Stimulated activated CD4-positive, alpha-beta T cell treated with anti-CD3 and anti-CD28 coated beads, Interleukin-1b, Interleukin-23, amount 100 ng/mL, for 1 hour (primary cell): ENCODE results near the gene OXCT2.

ENCODE experiments used
- DNase-seq, 2 donors: peaks; one replicate each; pipeline ENCODE4 v3.0.0-alpha.2; 2020; ENCODE audit warnings: low read depth in 2 of 2

Gene OXCT2

GRCh38 chr1:39762550-39763540 lies 8.3 kb downstream of the OXCT2 start:
- no peak for DNase-seq

DNA sequence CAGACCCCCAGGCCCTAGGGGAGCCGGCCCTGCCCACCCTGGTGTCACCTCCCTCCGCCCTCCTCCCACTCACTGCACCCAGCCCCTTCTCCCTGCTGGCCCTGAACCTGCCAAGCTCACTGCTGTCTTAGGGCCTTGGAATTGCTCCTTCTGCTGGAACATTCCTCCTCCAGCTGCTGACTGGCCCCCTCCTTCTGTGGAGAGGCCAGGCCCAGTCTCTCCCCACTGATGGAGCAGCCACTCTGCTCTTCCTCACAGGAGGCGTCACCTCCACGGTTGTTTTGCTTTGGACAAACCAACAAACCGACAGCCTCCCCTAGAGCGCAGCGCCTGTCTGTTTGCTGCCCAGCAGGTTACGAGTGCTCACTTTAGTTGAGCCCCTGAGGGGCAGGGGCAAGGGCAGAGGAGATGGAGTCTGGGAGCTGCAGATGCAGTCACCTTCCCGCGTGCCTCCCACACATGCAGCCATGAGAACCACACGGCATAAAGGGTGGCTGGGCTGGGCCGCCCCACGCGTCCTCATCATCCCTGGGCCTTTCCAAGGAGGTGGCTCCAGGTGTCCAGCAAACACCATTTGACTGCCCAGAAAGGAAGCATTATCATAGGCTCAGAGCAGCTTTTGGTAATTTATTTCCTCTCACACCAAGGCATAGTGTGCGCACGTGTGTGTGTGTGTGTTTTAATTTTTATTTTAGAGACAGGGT lies 9.4 kb downstream of the OXCT2 start:
- no peak for DNase-seq

DNA sequence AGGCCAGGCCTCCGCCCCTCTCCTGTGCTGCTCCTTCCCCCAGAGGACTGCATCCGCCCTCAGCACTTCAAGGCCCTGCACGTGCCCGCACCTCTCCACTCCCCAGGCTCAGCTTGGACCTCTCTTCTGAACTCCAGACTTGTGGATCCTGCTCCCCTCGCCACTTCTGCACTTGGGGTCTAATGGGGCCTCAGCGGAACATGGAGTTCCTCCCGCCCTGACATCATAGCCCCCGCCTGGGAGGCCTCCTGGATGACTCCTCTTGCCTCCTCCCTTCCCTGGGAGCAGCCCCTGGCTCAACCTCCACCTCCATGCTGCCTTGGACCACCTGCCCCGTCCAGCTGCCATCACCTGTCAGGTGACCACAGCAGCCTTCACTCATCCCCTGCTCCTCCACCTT lies 10.1 kb downstream of the OXCT2 start:
- no peak for DNase-seq

DNA sequence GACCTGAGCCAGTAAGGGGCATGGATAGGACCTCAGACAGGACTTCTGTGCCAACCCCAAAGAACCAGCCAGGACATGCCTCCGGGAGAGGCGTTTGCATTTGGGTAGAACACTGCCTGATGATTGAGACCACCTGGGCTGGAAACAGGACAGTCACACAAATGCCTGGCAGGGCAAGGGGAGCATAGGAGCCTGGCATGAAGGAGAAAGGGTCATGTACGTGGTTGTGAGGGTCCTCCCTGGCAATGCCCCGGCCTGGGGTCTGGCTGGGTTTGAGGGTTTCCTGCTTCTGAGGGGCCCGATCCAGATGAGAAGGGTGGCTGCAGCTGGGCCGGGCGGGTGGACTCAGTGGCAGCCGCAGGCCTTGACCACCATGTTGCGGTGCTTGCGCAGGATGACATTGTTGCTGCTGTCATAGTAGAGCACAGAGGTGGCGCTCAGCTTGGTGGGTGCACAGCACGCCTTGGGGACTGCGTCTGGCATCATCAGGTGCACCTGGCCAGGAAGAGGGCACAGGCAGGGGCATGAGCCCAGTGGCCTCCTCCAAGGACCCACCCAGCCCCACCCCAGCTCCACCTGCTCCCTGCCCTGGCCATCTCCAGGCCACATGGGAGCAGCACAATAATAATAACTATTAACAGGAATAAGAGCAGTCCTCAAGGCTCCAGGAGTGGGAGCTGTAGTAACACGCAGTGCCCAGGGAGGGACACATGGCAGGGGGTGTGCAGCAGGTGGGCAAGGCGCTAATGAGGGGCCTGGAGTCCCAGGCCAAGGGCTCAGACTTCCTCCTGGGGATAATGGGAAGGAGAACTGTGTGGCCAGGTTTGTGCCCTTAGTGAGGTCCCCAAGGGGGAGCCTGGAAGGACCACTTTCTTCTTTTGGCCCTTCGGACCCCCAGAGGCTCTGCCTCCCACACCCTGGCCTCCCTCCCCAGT lies 10.8 kb downstream of the OXCT2 start:
- no peak for DNase-seq

DNA sequence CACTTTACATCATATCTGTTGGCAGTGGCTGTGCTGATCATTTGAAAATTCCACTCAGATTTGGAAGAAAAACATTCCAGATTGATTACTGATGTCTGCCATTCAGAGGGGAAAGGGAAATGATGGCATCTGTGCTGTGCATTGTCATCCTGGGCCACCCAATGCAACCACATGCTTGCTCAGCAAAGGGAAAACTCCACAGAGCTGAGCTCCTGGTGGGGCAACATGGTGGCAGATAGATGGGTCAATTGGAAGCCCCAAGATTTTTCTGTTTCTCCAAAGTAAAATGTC lies 11.8 kb downstream of the OXCT2 start:
- no peak for DNase-seq

- no peak for DNase-seq
These were observed 12.4 kb downstream of the OXCT2 start for GRCh38 chr1:39758556-39759435.

- no peak for DNase-seq
These were observed 13.6 kb downstream of the OXCT2 start for GRCh38 chr1:39757501-39757900.

- DNase-seq = no peak
These were observed 15.0 kb downstream of the OXCT2 start for GRCh38 chr1:39755965-39756659.

DNA sequence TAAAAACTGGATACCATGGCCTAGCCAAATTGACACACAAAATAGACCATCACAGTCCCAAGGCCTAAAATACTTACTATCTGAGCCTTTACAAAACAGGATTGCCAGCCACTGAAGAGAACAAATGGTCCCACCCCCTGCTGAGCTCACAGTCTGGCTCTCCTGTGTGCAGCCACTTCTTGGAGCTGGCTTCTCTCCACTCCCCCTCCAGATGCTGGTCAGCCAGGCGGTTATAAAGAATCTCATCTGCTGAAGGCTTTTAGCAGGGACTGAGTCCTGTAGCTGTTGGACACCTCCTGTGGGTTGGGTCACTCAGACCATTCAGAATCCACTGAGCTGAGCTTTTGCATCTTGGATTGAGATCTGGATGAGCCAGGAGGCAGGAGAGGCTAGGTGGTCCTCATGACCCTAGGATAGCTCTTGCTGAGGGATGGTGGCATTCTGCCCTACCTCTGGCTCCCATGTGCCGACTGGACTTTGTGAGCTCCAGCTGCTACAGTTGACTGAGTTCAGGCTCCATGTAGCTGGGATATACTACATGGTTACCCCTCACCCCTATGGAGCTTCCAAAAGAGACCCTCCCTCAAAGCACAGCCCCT lies 16.1 kb downstream of the OXCT2 start:
- no peak for DNase-seq

GRCh38 chr1:39754026-39754570 lies 17.1 kb downstream of the OXCT2 start:
- no peak for DNase-seq

DNA sequence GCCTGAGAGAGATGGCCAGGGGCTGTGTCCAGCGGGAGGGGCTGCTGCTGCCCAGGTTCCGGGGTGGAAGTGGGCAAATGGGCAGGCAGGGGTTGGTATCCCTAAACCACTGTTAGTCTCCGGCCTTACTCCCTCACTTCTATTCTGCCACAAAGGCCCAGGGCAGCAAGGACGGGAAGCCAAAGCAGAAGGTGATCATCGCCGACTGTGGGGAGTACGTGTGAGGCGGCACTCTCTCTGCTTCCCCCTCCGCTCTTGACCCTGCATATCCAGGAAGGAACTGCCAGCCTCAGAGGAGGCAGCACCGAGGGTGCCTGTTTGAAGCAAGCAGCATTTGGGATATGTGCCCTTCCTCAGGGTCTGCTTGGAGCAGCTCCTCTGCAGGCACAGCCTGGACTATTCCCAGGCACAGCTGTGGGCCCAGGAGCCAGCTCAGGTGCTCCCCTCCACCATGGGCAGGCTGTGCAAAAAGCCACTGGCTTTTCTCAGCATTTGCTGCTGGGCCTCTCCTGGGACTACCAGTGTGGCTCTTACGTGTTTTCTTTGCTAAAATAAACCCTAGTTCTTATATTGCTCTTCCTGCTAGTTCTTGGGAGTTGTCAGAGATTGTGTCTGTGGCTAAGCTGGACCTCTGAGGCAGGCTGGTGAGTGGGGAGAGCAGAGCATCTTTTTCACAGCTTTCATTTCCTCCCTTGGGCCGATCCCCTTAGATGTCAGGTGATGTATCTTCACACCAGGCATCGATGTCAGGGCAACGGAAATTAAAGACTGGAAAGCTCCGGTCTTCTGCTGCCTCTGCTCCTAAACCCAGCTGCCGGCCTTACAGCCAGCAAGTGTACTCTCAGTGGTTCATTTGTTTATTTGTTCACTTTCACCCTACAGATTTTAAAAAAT lies 17.8 kb downstream of the OXCT2 start:
- no peak for DNase-seq

GRCh38 chr1:39752703-39753102 lies 18.4 kb downstream of the OXCT2 start:
- DNase-seq = no peak

DNA sequence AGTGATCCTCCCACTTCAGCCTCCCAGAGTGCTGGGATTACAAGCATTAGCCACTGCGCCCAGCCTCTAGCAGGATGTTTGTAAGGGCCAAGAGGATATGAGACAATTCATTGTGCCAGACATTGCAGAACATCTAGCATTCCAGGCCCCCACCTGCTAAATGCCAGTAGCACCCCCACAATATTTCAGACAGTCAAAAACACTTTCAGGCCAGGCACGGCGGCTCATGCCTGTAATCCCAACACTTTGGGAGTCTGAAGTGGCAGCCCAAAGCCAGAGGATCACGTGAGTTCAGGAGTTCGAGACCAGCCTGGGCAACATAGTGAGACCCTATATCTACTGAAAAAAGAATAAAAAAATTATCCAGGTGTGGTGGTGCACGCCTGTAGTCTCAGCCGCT lies 19.6 kb downstream of the OXCT2 start:
- DNase-seq = no peak

DNA sequence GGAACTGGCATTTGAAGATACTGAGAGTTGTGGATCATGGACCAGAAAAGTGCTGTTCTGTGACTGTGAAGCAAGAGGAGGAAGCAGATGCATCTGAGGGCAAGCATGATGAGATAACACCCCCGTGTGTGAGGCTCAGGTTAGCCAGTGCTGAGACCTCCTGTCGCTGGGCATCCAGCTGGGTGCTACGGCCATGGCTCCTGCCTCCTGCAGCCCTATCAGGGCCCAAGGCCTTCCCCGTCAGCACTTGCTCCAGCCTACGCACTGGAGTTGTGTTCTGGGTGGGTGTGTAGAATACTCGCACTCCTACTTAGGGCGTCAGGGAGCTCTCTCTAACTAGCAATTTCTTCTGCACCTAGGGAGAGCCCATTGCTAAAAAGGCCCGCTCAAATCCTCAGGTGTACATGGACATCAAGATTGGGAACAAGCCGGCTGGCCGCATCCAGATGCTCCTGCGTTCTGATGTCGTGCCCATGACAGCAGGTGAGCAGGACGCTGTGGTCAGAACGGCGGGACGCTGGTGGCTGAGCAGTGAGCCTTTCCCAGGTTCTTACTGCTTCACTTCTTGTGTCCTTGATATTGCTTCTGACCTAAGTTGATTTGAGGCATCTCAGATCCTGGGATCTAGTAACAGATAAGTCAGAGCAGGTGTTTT lies 26.0 kb downstream of the OXCT2 start:
- no peak for DNase-seq

- DNase-seq = peak; percentile 89 to 96
These were observed 32.4 kb downstream of the OXCT2 start, which contains the start of gene PPIE for GRCh38 chr1:39738622-39739366. Gene PPIE, plus strand, starts transcription at chr1:39738882. Its CDS starts 19 bp downstream, at chr1:39738901.

DNA sequence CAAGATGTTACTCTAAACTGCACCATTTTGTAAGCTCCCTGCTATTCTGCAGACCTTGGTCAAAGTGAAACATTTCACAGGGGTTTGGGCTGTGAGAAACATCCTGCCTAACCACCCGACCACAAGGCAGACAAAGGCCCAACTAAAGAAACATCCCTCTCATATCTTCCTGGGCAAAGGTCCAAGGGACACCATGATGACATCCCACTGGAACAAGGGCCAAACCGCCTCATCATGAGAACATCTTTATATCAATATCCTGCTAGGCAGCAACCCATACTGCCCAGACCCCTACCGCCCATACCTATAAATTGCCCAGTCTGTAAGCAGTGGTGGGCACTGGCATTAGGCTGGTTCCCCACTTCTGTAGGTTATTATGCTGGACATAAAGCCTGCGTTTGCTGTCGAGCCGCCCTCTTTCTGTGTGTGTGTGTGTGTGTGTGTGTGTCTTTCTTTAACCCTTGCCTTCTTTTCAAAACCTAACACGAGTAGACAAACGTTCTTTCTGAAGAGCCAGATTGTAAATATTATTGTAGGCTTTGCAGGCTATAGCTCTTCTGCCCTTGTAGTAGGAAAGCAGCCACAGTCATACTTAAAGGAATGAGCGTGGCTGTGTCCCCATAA lies 33.5 kb downstream of the OXCT2 start:
- DNase-seq = no peak

GRCh38 chr1:39735731-39736130 lies 35.4 kb downstream of the OXCT2 start:
- no peak for DNase-seq
